NCI-H460 (cell line): ENCODE results near the gene FMN1. TPM values are rescaled to one million over a fixed set of nuclear protein-coding genes. Genes with fewer than 3 reads are reported as not detected.

Experiments
- DNase-seq: peaks from one replicate; pipeline ENCODE4 v3.0.0-alpha.2; 2016; ENCODE audit warnings: low read depth; ENCODE audit errors: extremely low read depth
- total RNA-seq: library from RNA; depleted of rRNA; stranded (reverse); fragments of >200 nt; shearing (Covaris generic); gene quantifications from 2 replicates; pipeline ENCODE4 v1.2.3, GENCODE V29; 2014

FMN1 gene
- total RNA-seq, 1 experiment from 2014 or later, result 1.4 TPM

- peak; percentile 40 for DNase-seq
Observed at GRCh38 chr15:33068511-33068990, 126.0 kb downstream of the FMN1 start.

- peak; percentile 36 for DNase-seq
Observed at GRCh38 chr15:33068007-33068481, 126.5 kb downstream of the FMN1 start.

GRCh38 chr15:33067456-33067855 is 127.1 kb downstream of the FMN1 start:
- no peak for DNase-seq

GRCh38 chr15:33066584-33066983 is 127.9 kb downstream of the FMN1 start:
- DNase-seq, result no peak

- DNase-seq, result no peak
Observed at GRCh38 chr15:33064878-33065277, 129.6 kb downstream of the FMN1 start.

- DNase-seq, result no peak
Observed at GRCh38 chr15:33059184-33059583, 135.3 kb downstream of the FMN1 start.

- DNase-seq, result no peak
Observed at GRCh38 chr15:33057845-33058244, 136.7 kb downstream of the FMN1 start.

- DNase-seq, result no peak
Observed at GRCh38 chr15:33055962-33056361, 138.6 kb downstream of the FMN1 start.

GRCh38 chr15:33051528-33051927 is 143.0 kb downstream of the FMN1 start:
- no peak for DNase-seq

GRCh38 chr15:33048255-33048654 is 146.3 kb downstream of the FMN1 start:
- DNase-seq, result no peak

GRCh38 chr15:33047077-33047476 is 147.4 kb downstream of the FMN1 start:
- DNase-seq, result no peak

GRCh38 chr15:33046329-33046728 is 148.2 kb downstream of the FMN1 start:
- no peak for DNase-seq

- no peak for DNase-seq
Observed at GRCh38 chr15:33045066-33045810, 149.3 kb downstream of the FMN1 start.

GRCh38 chr15:33044598-33044997 is 149.9 kb downstream of the FMN1 start:
- no peak for DNase-seq

- no peak for DNase-seq
Observed at GRCh38 chr15:33043636-33044035, 150.9 kb downstream of the FMN1 start.

GRCh38 chr15:33040496-33040895 is 154.0 kb downstream of the FMN1 start:
- DNase-seq, result no peak

- DNase-seq, result no peak
Observed at GRCh38 chr15:33034588-33034987, 159.9 kb downstream of the FMN1 start.

- DNase-seq, result no peak
Observed at GRCh38 chr15:33032053-33032452, 162.5 kb downstream of the FMN1 start.

- DNase-seq, result no peak
Observed at GRCh38 chr15:33031324-33031821, 163.1 kb downstream of the FMN1 start.

GRCh38 chr15:33030315-33030714 is 164.2 kb downstream of the FMN1 start:
- DNase-seq, result no peak

- no peak for DNase-seq
Observed at GRCh38 chr15:33029109-33029652, 165.3 kb downstream of the FMN1 start.

GRCh38 chr15:33028495-33028894 is 166.0 kb downstream of the FMN1 start:
- DNase-seq, result no peak
